Measurements from ENCODE around the gene MRPL43. TPM values are rescaled to one million over a fixed set of nuclear protein-coding genes. Genes with fewer than 3 reads are reported as not detected.

The MRPL43 gene
- total RNA-seq, 1 donor from 2014 or later = 81.6 TPM

- H3K4me3 Mint-ChIP-seq (ENCODE audit: unreplicated experiment) = peak overlapping the region; percentile 94
- H3K9me3 Mint-ChIP-seq (ENCODE audit: unreplicated experiment) = no peaks in the 10 kb centered on the region
- H3K4me1 Mint-ChIP-seq (ENCODE audit: unreplicated experiment) = peaks cover 23% of the 10 kb centered on the region
- H3K27me3 Mint-ChIP-seq (ENCODE audit: unreplicated experiment) = no peaks in the 10 kb centered on the region
- peaks cover 20% of the 10 kb centered on the region for H3K36me3 Mint-ChIP-seq (ENCODE audit: unreplicated experiment)
- TF ChIP-seq CTCF (IDR thresholded peaks at IDR 0.05) = no peak
- H3K27ac Mint-ChIP-seq (ENCODE audit: unreplicated experiment) = peak overlapping the region; percentile 38
- no peak for DNase-seq (ENCODE audit: extremely low spot score, unreplicated experiment)
Observed at GRCh38 chr10:100986623-100986951, 710 bp downstream of the MRPL43 start.

GRCh38 chr10:100985336-100985735, 2.0 kb downstream of the MRPL43 start:
- TF ChIP-seq CTCF (IDR thresholded peaks at IDR 0.05) = no peak

GRCh38 chr10:100984672-100985177, 2.6 kb downstream of the MRPL43 start:
- H3K4me1 Mint-ChIP-seq (ENCODE audit: unreplicated experiment) = peaks cover 23% of the 10 kb centered on the region
- no peaks in the 10 kb centered on the region for H3K27me3 Mint-ChIP-seq (ENCODE audit: unreplicated experiment)
- H3K27ac Mint-ChIP-seq (ENCODE audit: unreplicated experiment) = no peak overlapping the region
- H3K4me3 Mint-ChIP-seq (ENCODE audit: unreplicated experiment) = no peak overlapping the region
- peaks cover 15% of the 10 kb centered on the region for H3K36me3 Mint-ChIP-seq (ENCODE audit: unreplicated experiment)
- DNase-seq (ENCODE audit: extremely low spot score, unreplicated experiment) = no peak
- H3K9me3 Mint-ChIP-seq (ENCODE audit: unreplicated experiment) = no peaks in the 10 kb centered on the region
- TF ChIP-seq CTCF (IDR thresholded peaks at IDR 0.05) = no peak

More at GRCh38 chr10:100985336-100985735, 2.0 kb downstream of the MRPL43 start:
- H3K9me3 Mint-ChIP-seq (ENCODE audit: unreplicated experiment) = no peaks in the 10 kb centered on the region
- H3K27me3 Mint-ChIP-seq (ENCODE audit: unreplicated experiment) = no peaks in the 10 kb centered on the region
- H3K27ac Mint-ChIP-seq (ENCODE audit: unreplicated experiment) = no peak overlapping the region
- peaks cover 15% of the 10 kb centered on the region for H3K36me3 Mint-ChIP-seq (ENCODE audit: unreplicated experiment)
- peak overlapping the region; percentile 94 for H3K4me3 Mint-ChIP-seq (ENCODE audit: unreplicated experiment)
- no peak for DNase-seq (ENCODE audit: extremely low spot score, unreplicated experiment)
- peaks cover 23% of the 10 kb centered on the region for H3K4me1 Mint-ChIP-seq (ENCODE audit: unreplicated experiment)

GRCh38 chr10:100983868-100984671, 3.2 kb downstream of the MRPL43 start:
- Mint-ChIP-seq H3K4me3 (ENCODE audit: unreplicated experiment) (no peak overlapping the region), H3K27ac (ENCODE audit: unreplicated experiment) (no peak overlapping the region), H3K9me3 (ENCODE audit: unreplicated experiment) (no peaks in the 10 kb centered on the region), H3K27me3 (ENCODE audit: unreplicated experiment) (no peaks in the 10 kb centered on the region), H3K4me1 (ENCODE audit: unreplicated experiment) (peaks cover 22% of the 10 kb centered on the region), H3K36me3 (ENCODE audit: unreplicated experiment) (peaks cover 17% of the 10 kb centered on the region)
- TF ChIP-seq CTCF (IDR thresholded peaks at IDR 0.05) = no peak
- no peak for DNase-seq (ENCODE audit: extremely low spot score, unreplicated experiment)

GRCh38 chr10:100982916-100983830, 4.1 kb downstream of the MRPL43 start:
- Mint-ChIP-seq H3K27me3 (ENCODE audit: unreplicated experiment) (no peaks in the 10 kb centered on the region), H3K36me3 (ENCODE audit: unreplicated experiment) (peaks cover 19% of the 10 kb centered on the region), H3K9me3 (ENCODE audit: unreplicated experiment) (no peaks in the 10 kb centered on the region), H3K4me3 (ENCODE audit: unreplicated experiment) (no peak overlapping the region), H3K27ac (ENCODE audit: unreplicated experiment) (no peak overlapping the region), H3K4me1 (ENCODE audit: unreplicated experiment) (peaks cover 22% of the 10 kb centered on the region)
- DNase-seq (ENCODE audit: extremely low spot score, unreplicated experiment) = no peak
- TF ChIP-seq CTCF (IDR thresholded peaks at IDR 0.05) = no peak
